ENCODE measurements around the gene VASN.

- TF ChIP-seq POLR2A (IDR thresholded peaks at IDR 0.05) (no peak), CTCF (IDR thresholded peaks at IDR 0.05) (no peak), EP300 (IDR thresholded peaks at IDR 0.05) (no peak)
Measured at GRCh38 chr16:4387781-4388180, 16.1 kb downstream of the VASN start.
